T47D (cell line): ENCODE results near the gene ELFN1.

Experiments used
- DNase-seq, 2 experiments: peaks; one replicate each; pipeline versions ENCODE4 v3.0.0 to v3.0.0-alpha.2; 2011 to 2012; ENCODE audit warnings: low read depth in 1 of 2, low spot score in 1 of 2
- JUND ChIP-seq: IDR thresholded peaks from 2 replicates; pipeline ENCODE4 v1.6.1; 2012; ENCODE audit warnings: low read depth
- in situ Hi-C: cut with HindIII; loops from 2 replicates; pipeline ENCODE4 v1.10.0; 2016; ENCODE audit warnings: low sequenced_read_pairs, low pct_unique_long_range_greater_than_20kb

The ELFN1 gene

GRCh38 chr7:1732645-1733044, 62.6 kb downstream of the ELFN1 start:
- no peak for TF ChIP-seq JUND
- DNase-seq = no peak
- in situ Hi-C loops = no loop called here

DNA sequence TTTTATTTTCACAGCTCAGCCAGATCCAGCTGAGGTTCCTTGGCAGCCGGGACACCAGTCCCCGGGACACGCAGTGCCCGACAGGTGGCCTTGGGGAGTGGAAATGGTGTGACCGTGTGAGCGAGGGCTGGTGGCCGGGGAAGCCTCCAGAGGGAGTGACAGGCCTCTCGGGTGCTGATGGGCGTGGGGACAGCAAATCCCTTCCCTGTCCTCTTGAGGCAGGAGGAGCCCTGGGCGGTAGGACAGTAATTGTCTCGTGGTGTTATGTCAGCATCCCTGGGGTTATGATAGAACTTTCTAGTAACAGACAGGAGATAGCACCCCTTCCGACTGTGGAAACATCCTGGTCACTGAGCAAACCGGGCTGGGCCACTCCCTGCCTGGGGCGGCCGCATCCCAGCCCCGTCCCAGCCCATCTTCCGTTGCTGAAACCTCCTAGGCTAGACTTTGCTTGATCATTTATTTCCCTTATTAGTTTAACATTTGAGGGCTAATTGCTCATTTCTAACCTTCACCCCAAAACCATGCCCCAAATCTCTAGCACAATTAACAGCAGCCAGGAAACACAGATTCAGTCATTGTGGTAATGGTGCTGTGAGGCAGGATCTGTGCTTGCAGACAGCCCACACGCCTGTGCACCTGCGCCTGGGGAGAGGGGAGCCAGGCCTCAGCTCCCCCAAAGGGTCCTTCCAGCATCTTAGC, 63.3 kb downstream of the ELFN1 start:
- in situ Hi-C loops = no loop called here
- peak in 1 of 2 experiments; percentile 61 for DNase-seq
- TF ChIP-seq JUND = no peak

GRCh38 chr7:1733908-1734730, 64.0 kb downstream of the ELFN1 start:
- TF ChIP-seq JUND = no peak
- in situ Hi-C loops = no loop called here
- no peak for DNase-seq

DNA sequence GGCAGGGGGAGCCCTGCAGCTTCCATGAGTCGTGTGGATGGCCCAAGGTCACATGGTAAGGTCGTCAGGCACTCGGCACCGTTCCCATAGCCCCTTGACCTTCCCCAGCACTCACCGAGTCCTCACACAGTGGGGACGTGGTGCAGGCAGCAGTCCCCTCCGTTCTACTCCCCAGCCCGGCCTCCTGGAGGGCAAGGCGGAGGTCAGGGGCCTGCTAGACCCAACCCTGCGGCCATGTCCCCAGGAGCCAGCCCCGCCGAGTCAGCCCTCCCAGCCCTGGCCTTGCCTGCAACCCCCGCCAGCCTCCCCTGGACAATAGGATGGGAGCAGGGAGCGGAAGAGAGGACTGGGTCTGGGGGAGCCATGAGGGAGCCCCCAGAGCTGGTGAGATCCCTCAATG, 65.2 kb downstream of the ELFN1 start:
- in situ Hi-C loops = no loop called here
- TF ChIP-seq JUND = no peak
- no peak for DNase-seq

DNA sequence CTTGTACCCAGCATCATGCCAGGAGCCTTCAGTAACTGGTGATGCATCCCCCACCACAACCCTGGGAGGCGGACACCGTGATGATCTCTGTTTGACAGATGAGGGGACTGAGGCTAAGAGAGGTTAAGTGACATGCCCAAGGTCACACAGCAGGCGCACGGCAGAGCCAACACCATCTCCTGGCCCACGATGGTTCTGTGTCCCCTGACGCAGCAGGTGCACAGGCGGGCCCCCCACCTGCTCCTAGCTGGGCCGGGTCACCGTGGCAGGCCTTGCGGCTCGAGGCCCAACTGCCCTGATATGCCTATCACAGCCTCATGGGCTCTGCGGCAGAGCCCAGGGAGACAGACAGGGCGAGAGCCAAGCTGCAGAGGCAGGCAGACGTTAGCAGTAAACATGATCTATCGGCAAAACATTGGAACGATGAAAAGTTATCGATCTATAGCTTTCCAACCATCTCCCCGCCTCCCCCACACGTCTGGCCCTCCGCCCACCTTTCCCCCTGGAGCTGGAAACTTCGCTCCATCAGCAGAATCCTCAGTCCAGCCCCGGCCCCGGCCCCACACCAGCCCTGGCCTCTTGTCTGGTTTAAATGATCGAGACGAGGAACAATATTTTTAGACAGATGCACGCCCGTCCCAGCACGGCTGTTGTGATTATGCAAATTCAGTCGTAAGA, 65.9 kb downstream of the ELFN1 start:
- TF ChIP-seq JUND = no peak
- DNase-seq = no peak
- in situ Hi-C loops = no loop called here

DNA sequence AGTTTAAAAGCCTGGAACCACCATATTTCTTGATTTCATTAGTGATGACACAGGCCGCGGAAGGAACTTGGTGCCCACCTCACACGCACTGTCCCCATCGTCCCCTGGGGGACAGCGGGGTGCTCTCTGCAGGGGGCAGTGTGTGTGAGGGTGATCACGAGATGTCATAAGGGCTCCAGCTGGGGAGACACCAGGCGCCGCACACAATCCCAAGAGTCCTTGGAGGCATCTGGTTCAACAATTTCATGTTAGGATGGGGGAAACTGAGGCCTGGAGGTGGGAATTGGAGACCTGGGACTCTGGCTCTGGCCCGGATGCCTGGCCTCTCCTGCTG, 66.4 kb downstream of the ELFN1 start:
- in situ Hi-C loops = no loop called here
- no peak for TF ChIP-seq JUND
- DNase-seq = no peak

DNA sequence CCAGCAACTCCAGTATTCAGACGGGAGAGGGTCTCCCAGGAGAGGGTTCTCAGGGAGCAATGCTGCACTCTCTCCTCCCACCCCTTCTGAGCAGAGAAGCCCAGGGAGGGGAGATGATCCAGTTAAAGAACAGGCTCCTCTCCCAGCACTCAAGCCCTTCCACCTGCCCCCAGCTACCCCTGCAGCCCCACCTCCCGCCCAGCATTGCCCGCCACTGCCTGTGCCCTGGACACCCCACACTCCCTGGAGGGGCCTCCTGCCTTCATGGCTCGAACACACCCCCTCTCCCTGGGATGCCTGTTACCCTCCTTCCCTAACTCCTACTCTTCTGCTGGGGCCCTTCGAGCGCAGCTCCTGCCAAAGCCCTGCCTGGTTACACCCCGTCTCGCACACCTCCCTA, 66.8 kb downstream of the ELFN1 start:
- in situ Hi-C loops = no loop called here
- DNase-seq = no peak
- no peak for TF ChIP-seq JUND

GRCh38 chr7:1737523-1737922, 67.4 kb downstream of the ELFN1 start:
- in situ Hi-C loops = no loop called here
- TF ChIP-seq JUND = no peak
- no peak for DNase-seq

- TF ChIP-seq JUND = no peak
- DNase-seq = no peak
- in situ Hi-C loops = no loop called here
Observed at GRCh38 chr7:1737956-1738355, 67.9 kb downstream of the ELFN1 start.

- no peak for TF ChIP-seq JUND
- in situ Hi-C loops = no loop called here
- no peak for DNase-seq
Observed at GRCh38 chr7:1738511-1738910, 68.4 kb downstream of the ELFN1 start.

DNA sequence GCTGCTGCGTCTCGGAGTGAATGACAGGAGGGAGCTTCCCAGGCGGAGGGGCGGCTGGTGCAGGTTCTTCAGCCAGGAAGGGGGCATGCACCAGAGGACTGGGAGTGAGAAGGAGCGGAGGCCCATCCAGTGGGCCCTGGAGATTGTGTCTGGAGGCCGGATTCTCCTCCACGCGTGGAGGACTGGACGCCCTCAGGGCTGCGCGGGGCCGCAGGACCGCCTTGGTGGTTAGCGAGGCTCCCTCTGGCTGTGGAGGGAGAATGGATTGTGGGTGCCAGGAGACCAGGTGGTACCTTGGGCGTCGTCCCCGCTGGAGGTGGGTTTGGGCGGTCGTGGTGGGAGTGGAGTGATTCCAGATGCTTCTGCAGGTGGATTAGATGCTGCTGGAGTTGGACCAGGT, 68.9 kb downstream of the ELFN1 start:
- TF ChIP-seq JUND = no peak
- DNase-seq = no peak
- in situ Hi-C loops = no loop called here

DNA sequence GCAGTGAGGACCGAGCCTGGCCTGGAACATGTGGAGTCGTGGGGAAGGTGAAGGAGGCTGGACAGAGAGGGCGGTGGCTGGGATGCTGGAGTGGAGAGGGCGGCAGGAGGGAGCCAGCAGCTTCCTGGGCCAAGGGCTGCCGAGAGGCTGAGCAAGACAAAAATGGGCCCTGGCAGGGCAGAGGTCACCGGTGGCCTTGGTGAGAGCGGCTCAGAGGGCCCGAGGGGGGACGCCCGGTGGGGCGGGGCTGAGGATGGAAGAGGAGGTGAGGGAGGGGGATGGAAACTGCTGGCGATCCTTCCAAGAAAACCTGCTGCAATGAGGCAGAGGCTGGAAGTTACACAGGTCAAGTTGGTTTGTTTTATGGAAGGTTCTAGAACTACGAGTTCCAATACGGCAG, 69.5 kb downstream of the ELFN1 start:
- DNase-seq = no peak

DNA sequence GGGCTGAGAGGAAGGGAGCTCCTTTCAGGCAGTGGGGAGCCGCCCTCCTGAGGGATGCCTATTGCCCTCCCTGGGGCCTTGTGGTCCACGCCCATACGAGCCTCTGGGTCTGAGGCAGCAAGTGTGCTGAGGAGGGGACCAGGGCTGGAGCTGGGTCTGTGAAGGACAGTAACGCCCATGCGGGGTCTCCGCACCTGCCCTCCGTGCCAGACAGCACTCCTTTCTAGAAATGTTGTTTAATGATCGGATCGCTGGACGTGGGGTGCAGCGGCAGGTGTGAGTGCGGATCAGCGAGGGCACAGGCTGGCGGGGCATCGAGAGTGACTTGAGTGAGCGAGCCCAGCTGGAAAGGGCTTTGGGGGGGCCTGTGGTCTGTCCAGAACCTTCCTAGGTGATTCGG, 70.1 kb downstream of the ELFN1 start:
- in situ Hi-C loops = no loop called here
- no peak for DNase-seq
- no peak for TF ChIP-seq JUND

More for the DNA sequence above, 69.5 kb downstream of the ELFN1 start:
- no peak for TF ChIP-seq JUND
- in situ Hi-C loops = no loop called here
